GM13977 (cell line): ENCODE results near the gene PLEKHM3.

Experiments
- DNase-seq: peaks from one replicate; pipeline ENCODE4 v3.0.0; 2012; ENCODE audit warnings: low spot score
- in situ Hi-C: fragments of 300-500 bp; cut with MboI; formaldehyde crosslinking; loops from one replicate; pipeline ENCODE4 v1.12.0; 2022; ENCODE audit warnings: low sequenced_read_pairs, low pct_unique_long_range_greater_than_20kb, mixed read lengths, inconsistent platforms; ENCODE audit not compliant: unreplicated experiment
- TF ChIP-seq, protein P1 (sequence below): IDR thresholded peaks from 2 replicates; pipeline ENCODE4 v1.5.1; 2012; ENCODE audit warnings: mild to moderate bottlenecking, control low read depth; ENCODE audit not compliant: insufficient read depth; ENCODE audit errors: extremely low read depth, missing control alignments

PLEKHM3 gene

DNA sequence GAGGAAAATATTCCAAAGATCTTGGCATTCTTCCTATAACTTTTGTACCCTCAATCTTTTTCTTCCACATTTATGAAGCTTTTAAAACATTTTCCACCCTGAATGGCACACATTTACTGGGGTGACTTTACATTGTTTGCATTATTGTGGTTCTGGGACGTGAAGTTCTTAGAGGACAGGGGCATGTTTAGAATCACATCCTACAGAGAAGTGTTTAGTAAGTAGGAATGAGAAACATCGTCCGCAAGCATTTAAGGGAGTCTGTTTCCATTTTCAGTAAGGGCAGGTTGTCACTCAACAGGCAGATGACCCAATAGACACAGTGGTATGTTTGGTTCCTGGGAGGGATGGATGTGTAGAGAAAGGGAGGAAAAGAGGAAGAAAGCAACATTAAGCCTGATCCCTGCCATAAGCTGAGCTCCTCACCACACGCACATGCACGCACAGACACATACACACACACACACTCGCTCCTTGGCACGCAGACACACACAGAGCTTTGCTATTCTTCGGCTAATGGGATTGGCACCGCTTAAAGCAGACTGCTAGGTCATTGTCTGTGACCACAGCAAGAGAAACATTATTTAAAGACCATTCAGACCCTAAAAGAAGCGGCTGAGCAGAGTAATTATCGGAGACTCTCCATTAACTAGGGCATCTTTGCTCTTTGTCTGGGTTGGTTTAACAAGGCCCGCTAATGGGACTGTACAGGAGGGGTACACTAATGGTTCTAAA is 14.2 kb upstream of the PLEKHM3 start:
- in situ Hi-C loops = loop anchor here (10.0 kb wide), 2 partner anchors 295 to 415 kb away; partner anchors contain the start of gene METTL21A
- DNase-seq = no peak
- TF ChIP-seq, protein P1, sequence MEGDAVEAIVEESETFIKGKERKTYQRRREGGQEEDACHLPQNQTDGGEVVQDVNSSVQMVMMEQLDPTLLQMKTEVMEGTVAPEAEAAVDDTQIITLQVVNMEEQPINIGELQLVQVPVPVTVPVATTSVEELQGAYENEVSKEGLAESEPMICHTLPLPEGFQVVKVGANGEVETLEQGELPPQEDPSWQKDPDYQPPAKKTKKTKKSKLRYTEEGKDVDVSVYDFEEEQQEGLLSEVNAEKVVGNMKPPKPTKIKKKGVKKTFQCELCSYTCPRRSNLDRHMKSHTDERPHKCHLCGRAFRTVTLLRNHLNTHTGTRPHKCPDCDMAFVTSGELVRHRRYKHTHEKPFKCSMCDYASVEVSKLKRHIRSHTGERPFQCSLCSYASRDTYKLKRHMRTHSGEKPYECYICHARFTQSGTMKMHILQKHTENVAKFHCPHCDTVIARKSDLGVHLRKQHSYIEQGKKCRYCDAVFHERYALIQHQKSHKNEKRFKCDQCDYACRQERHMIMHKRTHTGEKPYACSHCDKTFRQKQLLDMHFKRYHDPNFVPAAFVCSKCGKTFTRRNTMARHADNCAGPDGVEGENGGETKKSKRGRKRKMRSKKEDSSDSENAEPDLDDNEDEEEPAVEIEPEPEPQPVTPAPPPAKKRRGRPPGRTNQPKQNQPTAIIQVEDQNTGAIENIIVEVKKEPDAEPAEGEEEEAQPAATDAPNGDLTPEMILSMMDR = no peak

DNA sequence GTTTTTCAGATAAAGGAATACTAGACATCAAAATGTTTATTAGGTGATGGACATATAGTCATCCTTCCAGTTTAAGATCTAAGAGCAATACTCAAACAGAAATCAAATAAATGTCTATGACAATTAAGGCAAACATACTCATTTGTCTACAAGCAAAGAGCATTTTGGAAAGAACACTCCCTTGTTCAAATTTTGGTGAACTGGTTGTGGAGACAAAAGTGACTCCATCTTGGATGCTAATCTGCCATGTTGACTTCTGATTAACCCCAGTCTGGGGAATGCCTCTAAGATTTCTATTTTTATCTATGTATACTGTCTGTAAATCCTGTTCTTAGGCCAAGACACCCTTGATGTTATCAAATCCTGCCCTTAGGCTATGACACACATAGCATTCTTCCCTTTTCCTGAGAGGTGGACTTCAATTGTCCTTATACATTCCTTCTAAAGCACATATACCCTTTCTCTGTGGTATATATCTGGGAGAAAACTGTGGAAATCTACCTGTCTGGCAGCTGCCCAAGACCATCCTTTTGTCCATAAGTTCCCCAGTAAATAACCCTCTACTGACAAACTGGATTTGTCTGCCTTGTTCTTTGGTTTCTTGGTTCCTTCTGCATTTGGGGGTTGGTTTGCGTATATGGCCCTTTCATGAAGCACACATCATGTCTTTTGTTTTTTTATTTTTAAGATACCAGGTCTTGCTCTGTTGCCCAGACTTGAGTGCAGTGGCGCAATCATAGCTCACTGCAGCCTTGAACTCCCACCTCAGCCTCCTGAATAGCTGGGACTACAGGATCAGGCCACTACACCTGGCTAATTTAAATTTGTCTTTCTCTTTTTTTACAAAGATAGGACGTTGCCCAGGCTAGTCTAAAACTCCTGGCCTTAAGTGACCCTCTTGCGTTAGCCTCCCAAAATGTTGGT is 12.5 kb upstream of the PLEKHM3 start:
- TF ChIP-seq, protein P1 = no peak
- no peak for DNase-seq
- in situ Hi-C loops = loop anchor here (10.0 kb wide), 2 partner anchors 293 to 413 kb away; partner anchors contain the start of gene METTL21A

DNA sequence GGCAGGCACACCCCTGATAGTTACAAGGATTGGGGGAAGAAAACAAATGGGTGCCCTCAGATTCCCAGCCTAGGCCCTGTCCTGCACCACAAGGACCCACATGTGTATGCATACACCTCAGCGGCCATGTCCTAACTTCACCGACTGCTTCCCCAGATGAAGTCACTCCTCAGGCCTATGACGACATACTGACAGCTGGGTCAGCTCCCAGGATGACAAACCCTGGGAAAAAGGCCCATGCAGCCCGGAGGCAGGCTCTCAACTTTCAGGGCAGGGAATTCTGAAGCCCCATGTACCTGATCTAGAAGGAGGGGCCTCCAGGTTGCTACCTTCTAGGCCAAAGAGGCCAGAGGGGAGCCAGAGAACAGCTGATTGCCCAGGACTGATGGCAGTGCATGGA is 11.0 kb upstream of the PLEKHM3 start:
- TF ChIP-seq, protein P1 = no peak
- in situ Hi-C loops = loop anchor here (10.0 kb wide), 2 partner anchors 292 to 412 kb away; partner anchors contain the start of gene METTL21A
- DNase-seq = no peak

DNA sequence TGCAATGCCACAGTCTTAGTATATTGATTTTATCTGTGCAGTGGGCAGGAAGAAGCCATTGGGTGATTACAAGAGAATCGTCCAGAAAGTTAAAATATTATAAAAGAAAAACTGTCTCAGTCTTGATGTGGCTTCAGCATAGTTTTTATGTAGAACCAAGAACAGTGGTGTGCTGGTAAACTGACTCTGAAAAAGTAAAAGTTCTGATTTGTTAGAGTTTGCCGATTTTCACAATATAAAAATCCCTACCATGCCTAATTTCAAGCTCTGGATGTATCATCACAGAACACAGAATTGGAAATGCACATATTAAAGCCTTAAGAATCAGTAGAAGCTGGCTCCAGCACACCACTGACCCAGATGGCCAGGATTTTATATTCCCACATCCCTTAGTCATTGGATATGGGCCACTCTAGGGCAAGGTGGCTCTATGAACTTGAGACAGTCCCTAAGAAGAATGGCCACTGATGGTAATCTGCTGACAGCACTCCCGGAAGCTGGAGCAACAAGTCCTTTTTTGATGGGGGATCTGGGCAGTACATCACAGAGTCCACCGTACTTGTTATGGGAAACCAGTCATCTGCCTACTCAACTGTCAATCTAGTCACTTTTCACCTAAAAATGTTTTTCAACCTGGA is 9.3 kb upstream of the PLEKHM3 start:
- DNase-seq = no peak
- TF ChIP-seq, protein P1 = no peak
- in situ Hi-C loops = loop anchor here (10.0 kb wide), 2 partner anchors 290 to 410 kb away; partner anchors contain the start of gene METTL21A

DNA sequence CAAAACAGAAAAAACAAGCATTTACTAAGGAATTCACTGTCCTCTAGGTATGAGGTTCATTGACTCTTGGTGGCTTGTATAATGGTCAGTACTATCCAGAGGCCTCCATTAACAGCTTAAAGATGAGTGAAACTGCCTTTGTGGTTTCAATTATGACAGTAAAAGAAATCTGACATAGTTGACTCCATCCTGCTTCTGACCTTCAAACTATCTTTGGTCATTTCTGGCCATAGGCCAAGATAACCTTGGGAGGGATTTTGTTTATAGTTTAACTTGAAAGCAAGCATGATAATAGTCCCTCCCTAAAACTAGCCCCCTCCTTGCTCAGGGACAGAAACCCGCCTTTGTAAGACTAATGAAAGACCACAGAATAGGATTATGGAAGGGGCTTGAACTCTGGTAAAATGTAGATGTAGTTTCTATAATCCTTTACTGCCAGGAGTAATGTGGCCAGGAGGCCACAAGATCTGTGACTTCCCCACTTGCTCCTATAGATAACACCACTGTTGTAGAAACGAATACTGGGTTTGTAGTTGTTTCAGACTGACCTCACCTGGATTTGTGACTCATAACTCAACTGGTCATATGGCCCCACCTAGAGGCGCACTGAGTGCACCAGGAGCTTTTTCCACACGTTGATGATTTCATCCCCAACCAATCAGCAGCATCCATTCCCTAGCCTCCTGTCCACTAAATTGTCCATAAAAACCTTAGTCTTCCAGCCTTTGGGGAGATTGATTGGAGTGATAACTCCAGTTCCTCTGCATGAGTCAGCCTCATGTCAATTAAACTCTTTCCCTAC is 8.6 kb upstream of the PLEKHM3 start:
- in situ Hi-C loops = loop anchor here (10.0 kb wide), 2 partner anchors 289 to 409 kb away; partner anchors contain the start of gene METTL21A
- DNase-seq = peak; percentile 58
- TF ChIP-seq, protein P1 = peak; percentile 73
